Uterus (tissue), 2 donors: ENCODE measurements around the gene CYSLTR2.

ENCODE experiments used
- POLR2A ChIP-seq, 2 donors: fragments of 450-650 bp; IDR thresholded peaks; one replicate each; pipeline ENCODE4 v1.6.1; 2016; ENCODE audit warnings: antibody characterized with exemption in 2 of 2, mild to moderate bottlenecking in 1 of 2, moderate library complexity in 1 of 2
- TF ChIP-seq, protein P1 (sequence below), 4 experiments: fragments of 200-600 bp in 2 of 4; fragments of 450-650 bp in 2 of 4; sonication (generic) in 2 of 4; IDR thresholded peaks; one replicate each; pipeline ENCODE4 v1.5.1; 2016 to 2019; ENCODE audit warnings: antibody characterized with exemption in 4 of 4, mild to moderate bottlenecking in 2 of 4, moderate library complexity in 1 of 4

- TF ChIP-seq, protein P1, sequence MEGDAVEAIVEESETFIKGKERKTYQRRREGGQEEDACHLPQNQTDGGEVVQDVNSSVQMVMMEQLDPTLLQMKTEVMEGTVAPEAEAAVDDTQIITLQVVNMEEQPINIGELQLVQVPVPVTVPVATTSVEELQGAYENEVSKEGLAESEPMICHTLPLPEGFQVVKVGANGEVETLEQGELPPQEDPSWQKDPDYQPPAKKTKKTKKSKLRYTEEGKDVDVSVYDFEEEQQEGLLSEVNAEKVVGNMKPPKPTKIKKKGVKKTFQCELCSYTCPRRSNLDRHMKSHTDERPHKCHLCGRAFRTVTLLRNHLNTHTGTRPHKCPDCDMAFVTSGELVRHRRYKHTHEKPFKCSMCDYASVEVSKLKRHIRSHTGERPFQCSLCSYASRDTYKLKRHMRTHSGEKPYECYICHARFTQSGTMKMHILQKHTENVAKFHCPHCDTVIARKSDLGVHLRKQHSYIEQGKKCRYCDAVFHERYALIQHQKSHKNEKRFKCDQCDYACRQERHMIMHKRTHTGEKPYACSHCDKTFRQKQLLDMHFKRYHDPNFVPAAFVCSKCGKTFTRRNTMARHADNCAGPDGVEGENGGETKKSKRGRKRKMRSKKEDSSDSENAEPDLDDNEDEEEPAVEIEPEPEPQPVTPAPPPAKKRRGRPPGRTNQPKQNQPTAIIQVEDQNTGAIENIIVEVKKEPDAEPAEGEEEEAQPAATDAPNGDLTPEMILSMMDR (IDR thresholded peaks at IDR 0.05): no peak
- no peak for TF ChIP-seq POLR2A (IDR thresholded peaks at IDR 0.05)
Measured at GRCh38 chr13:48738311-48738710, 84.6 kb downstream of the CYSLTR2 start.
